H9 (cell line): ENCODE measurements around the gene OAS2. TPM values are rescaled to one million over a fixed set of nuclear protein-coding genes. Genes with fewer than 3 reads are reported as not detected.

ENCODE experiments used
- DNase-seq: peaks from one replicate; pipeline ENCODE4 v3.0.0-alpha.2; 2017
- H2AFZ ChIP-seq: one replicate; pipeline ENCODE4 v1.6.1; 2013; ENCODE audit warnings: mild to moderate bottlenecking, low read length, control low read depth, moderate library complexity
- H2AK5ac ChIP-seq: 2 replicates; pipeline ENCODE4 v1.6.1; 2013; ENCODE audit warnings: low read length, control low read depth, mixed read lengths; ENCODE audit not compliant: insufficient read length
- H2BK120ac ChIP-seq: one replicate; pipeline ENCODE4 v1.6.1; 2013; ENCODE audit warnings: low read depth, mild to moderate bottlenecking, low read length, control low read depth, inconsistent platforms; ENCODE audit not compliant: poor library complexity, severe bottlenecking
- H2BK12ac ChIP-seq: 2 replicates; pipeline ENCODE4 v1.6.1; 2013; ENCODE audit warnings: low read length, control low read depth, mixed read lengths, low read depth; ENCODE audit not compliant: insufficient read length
- H2BK15ac ChIP-seq: 2 replicates; pipeline ENCODE4 v1.6.1; 2013; ENCODE audit warnings: low read depth, low read length, control low read depth
- H2BK20ac ChIP-seq: one replicate; pipeline ENCODE4 v1.6.1; 2013; ENCODE audit warnings: low read depth, mild to moderate bottlenecking, low read length, control low read depth, inconsistent platforms; ENCODE audit not compliant: poor library complexity, severe bottlenecking
- H2BK5ac ChIP-seq: 2 replicates; pipeline ENCODE4 v1.6.1; 2013; ENCODE audit warnings: low read length, control low read depth, mixed read lengths; ENCODE audit not compliant: insufficient read length
- H3K14ac ChIP-seq: 2 replicates; pipeline ENCODE4 v1.6.1; 2013; ENCODE audit warnings: low read length, control low read depth; ENCODE audit not compliant: insufficient read depth
- H3K18ac ChIP-seq: 2 replicates; pipeline ENCODE4 v1.6.1; 2013; ENCODE audit warnings: low read depth, mild to moderate bottlenecking, mixed read lengths, low read length, control low read depth; ENCODE audit not compliant: insufficient read length
- H3K23ac ChIP-seq: 2 replicates; pipeline ENCODE4 v1.6.1; 2013; ENCODE audit warnings: low read length, control low read depth, mixed read lengths, low read depth; ENCODE audit not compliant: insufficient read length
- H3K23me2 ChIP-seq: 2 replicates; pipeline ENCODE4 v1.6.1; 2013; ENCODE audit warnings: low read depth, mild to moderate bottlenecking, mixed read lengths, low read length, control low read depth; ENCODE audit not compliant: insufficient read length, poor library complexity, severe bottlenecking
- H3K27ac ChIP-seq: 2 replicates; pipeline ENCODE4 v1.5.1; 2013; ENCODE audit warnings: low read length, control low read depth, mixed read lengths, low read depth; ENCODE audit not compliant: insufficient read length
- H3K27me3 ChIP-seq: 2 replicates; pipeline ENCODE4 v1.6.1; 2013; ENCODE audit warnings: low read length, control low read depth, inconsistent platforms; ENCODE audit not compliant: insufficient read depth
- H3K4ac ChIP-seq: 2 replicates; pipeline ENCODE4 v1.6.1; 2013; ENCODE audit warnings: low read depth, mild to moderate bottlenecking, control low read depth, inconsistent platforms, low read length, moderate library complexity
- H3K4me1 ChIP-seq: 2 replicates; pipeline ENCODE4 v1.6.1; 2013; ENCODE audit warnings: low read length, control low read depth, inconsistent platforms; ENCODE audit not compliant: insufficient read depth
- H3K4me2 ChIP-seq: 2 replicates; pipeline ENCODE4 v1.6.1; 2013; ENCODE audit warnings: low read length, control low read depth, mixed read lengths; ENCODE audit not compliant: insufficient read length, insufficient read depth
- H3K56ac ChIP-seq: 2 replicates; pipeline ENCODE4 v1.6.1; 2013; ENCODE audit warnings: low read depth, mild to moderate bottlenecking, mixed read lengths, low read length, control low read depth; ENCODE audit not compliant: insufficient read length
- H3K79me1 ChIP-seq: 2 replicates; pipeline ENCODE4 v1.6.1; 2013; ENCODE audit warnings: low read depth, mild to moderate bottlenecking, moderate library complexity, low read length, control low read depth, inconsistent platforms; ENCODE audit not compliant: insufficient read depth, poor library complexity, severe bottlenecking
- H3K79me2 ChIP-seq: 2 replicates; pipeline ENCODE4 v1.6.1; 2013; ENCODE audit warnings: low read length, control low read depth, inconsistent platforms; ENCODE audit not compliant: insufficient read depth
- H3K9ac ChIP-seq: 2 replicates; pipeline ENCODE4 v1.6.1; 2013; ENCODE audit warnings: low read length, control low read depth, mixed read lengths; ENCODE audit not compliant: insufficient read length; ENCODE audit errors: extremely low read depth
- H3K9me3 ChIP-seq: one replicate; pipeline ENCODE4 v1.6.1; 2013; ENCODE audit warnings: low read depth, low read length, inconsistent platforms; ENCODE audit not compliant: control insufficient read depth
- H3T11ph ChIP-seq: one replicate; pipeline ENCODE4 v1.6.1; 2013; ENCODE audit warnings: mild to moderate bottlenecking, low read length, control low read depth, inconsistent platforms
- H4K20me1 ChIP-seq: one replicate; pipeline ENCODE4 v1.6.1; 2013; ENCODE audit not compliant: control insufficient read depth, insufficient read length, insufficient read depth
- H4K5ac ChIP-seq: 2 replicates; pipeline ENCODE4 v1.6.1; 2013; ENCODE audit warnings: low read depth, mild to moderate bottlenecking, mixed read lengths, low read length, control low read depth; ENCODE audit not compliant: insufficient read length
- H4K8ac ChIP-seq: replicated peaks from 2 replicates; pipeline ENCODE4 v1.6.1; 2013; ENCODE audit warnings: low read length, control low read depth, mixed read lengths, low read depth; ENCODE audit not compliant: insufficient read length
- H4K91ac ChIP-seq: 2 replicates; pipeline ENCODE4 v1.6.1; 2013; ENCODE audit warnings: low read depth, mild to moderate bottlenecking, moderate library complexity, mixed read lengths, low read length, control low read depth; ENCODE audit not compliant: insufficient read length
- H3K27ac Mint-ChIP-seq, 3 experiments: 2 replicates in 2 of 3; 3 replicates in 1 of 3; pipeline ENCODE4 v1.8.0; 2020 to 2021; ENCODE audit warnings: mixed read lengths in 3 of 3, mild to moderate bottlenecking in 1 of 3, moderate library complexity in 1 of 3
- H3K27me3 Mint-ChIP-seq: 2 replicates; pipeline ENCODE4 v1.8.0; 2021; ENCODE audit warnings: low read depth, mild to moderate bottlenecking, moderate library complexity, mixed read lengths
- H3K36me3 Mint-ChIP-seq, 3 experiments: 2 replicates in 2 of 3; 3 replicates in 1 of 3; pipeline ENCODE4 v1.8.0; 2020 to 2021; ENCODE audit warnings: low read depth in 3 of 3, mixed read lengths in 3 of 3; ENCODE audit not compliant: insufficient read depth in 1 of 3
- H3K4me1 Mint-ChIP-seq, 2 experiments: 2 replicates each; pipeline ENCODE4 v1.8.0; 2020; ENCODE audit warnings: mixed read lengths in 2 of 2
- H3K4me3 Mint-ChIP-seq, 2 experiments: 2 replicates in 1 of 2; 3 replicates in 1 of 2; pipeline ENCODE4 v1.8.0; 2020 to 2021; ENCODE audit warnings: mild to moderate bottlenecking in 2 of 2, mixed read lengths in 2 of 2, moderate library complexity in 1 of 2
- H3K9me3 Mint-ChIP-seq, 2 experiments: 2 replicates in 1 of 2; 3 replicates in 1 of 2; pipeline ENCODE4 v1.8.0; 2020; ENCODE audit warnings: mild to moderate bottlenecking in 2 of 2, mixed read lengths in 2 of 2, moderate library complexity in 1 of 2
- WGBS: extraction: QIAGEN DNeasy Blood & Tissue Kit; methylation state at CpG from one replicate; pipeline ENCODE4 v1.1.7; 2013; ENCODE audit warnings: missing lambda C conversion rate, low lambda C conversion rate, mixed read lengths; ENCODE audit not compliant: insufficient read length; ENCODE audit errors: extremely low coverage; 5-methylcytosine and 5-hydroxymethylcytosine counted together
- total RNA-seq: library from RNA; stranded (reverse); gene quantifications from 2 replicates; pipeline ENCODE4 v1.2.1, GENCODE V29; 2021
- TF ChIP-seq, protein P1 (sequence below): fragments of 200-600 bp; sonication (generic); conservative IDR thresholded peaks from 3 replicates; pipeline ENCODE4 v1.8.0; 2021; ENCODE audit warnings: antibody characterized with exemption, mild to moderate bottlenecking

Gene OAS2
- total RNA-seq, 1 experiment from 2014 or later, result not detected

DNA sequence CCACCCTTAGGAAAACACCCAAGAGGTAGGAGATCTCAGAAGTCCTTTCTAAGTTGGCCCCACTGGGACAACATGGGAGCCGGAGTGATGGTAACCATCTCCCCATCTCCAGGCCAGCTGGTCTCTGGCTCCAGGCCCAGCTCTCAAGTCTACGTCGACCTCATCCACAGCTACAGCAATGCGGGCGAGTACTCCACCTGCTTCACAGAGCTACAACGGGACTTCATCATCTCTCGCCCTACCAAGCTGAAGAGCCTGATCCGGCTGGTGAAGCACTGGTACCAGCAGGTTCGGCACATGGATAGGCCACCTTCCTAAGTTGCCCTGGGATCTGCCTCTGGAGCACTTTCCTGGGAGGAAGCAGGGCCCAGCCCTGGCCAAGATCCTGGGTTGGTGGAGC lies 11.0 kb upstream of the OAS2 start:
- Histone ChIP-seq H3K14ac (no peak overlapping the region), H3K18ac (no peak overlapping the region), H4K91ac (no peak overlapping the region), H2BK5ac (no peak overlapping the region), H3K23me2 (peaks cover 3% of the 10 kb centered on the region), H3K23ac (no peak overlapping the region), H4K8ac (no peak overlapping the region), H3K9me3 (no peaks in the 10 kb centered on the region), H4K5ac (no peak overlapping the region), H4K20me1 (no peaks in the 10 kb centered on the region), H3T11ph (no peak overlapping the region), H2BK120ac (no peak overlapping the region), H3K79me2 (no peaks in the 10 kb centered on the region), H2BK20ac (no peak overlapping the region), H3K4ac (no peak overlapping the region), H2AK5ac (no peak overlapping the region), H3K9ac (no peak overlapping the region), H3K27me3 (no peaks in the 10 kb centered on the region), H2BK12ac (no peak overlapping the region), H3K4me1 (no peaks in the 10 kb centered on the region), H2AFZ (no peak overlapping the region), H3K27ac (no peak overlapping the region), H3K79me1 (no peaks in the 10 kb centered on the region), H3K56ac (no peak overlapping the region), H3K4me2 (no peak overlapping the region), H2BK15ac (no peak overlapping the region)
- no peaks in the 10 kb centered on the region for H3K36me3 Mint-ChIP-seq
- H3K4me1 Mint-ChIP-seq, result peaks cover 0 to 2% of the 10 kb centered on the region in 2 experiments; a peak in 1 of 4 replicates
- peaks cover 4% of the 10 kb centered on the region for H3K27me3 Mint-ChIP-seq
- no CpG with 5 or more reads among the region's 9 CpGs for WGBS
- H3K4me3 Mint-ChIP-seq, result no peak overlapping the region
- H3K9me3 Mint-ChIP-seq, result no peaks in the 10 kb centered on the region
- no peak overlapping the region for H3K27ac Mint-ChIP-seq
- no peak for DNase-seq
- TF ChIP-seq, protein P1, sequence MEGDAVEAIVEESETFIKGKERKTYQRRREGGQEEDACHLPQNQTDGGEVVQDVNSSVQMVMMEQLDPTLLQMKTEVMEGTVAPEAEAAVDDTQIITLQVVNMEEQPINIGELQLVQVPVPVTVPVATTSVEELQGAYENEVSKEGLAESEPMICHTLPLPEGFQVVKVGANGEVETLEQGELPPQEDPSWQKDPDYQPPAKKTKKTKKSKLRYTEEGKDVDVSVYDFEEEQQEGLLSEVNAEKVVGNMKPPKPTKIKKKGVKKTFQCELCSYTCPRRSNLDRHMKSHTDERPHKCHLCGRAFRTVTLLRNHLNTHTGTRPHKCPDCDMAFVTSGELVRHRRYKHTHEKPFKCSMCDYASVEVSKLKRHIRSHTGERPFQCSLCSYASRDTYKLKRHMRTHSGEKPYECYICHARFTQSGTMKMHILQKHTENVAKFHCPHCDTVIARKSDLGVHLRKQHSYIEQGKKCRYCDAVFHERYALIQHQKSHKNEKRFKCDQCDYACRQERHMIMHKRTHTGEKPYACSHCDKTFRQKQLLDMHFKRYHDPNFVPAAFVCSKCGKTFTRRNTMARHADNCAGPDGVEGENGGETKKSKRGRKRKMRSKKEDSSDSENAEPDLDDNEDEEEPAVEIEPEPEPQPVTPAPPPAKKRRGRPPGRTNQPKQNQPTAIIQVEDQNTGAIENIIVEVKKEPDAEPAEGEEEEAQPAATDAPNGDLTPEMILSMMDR, result no peak
